ENCODE data around the gene ATG16L1. TPM values are rescaled to one million over a fixed set of nuclear protein-coding genes. Genes with fewer than 3 reads are reported as not detected.

The ATG16L1 gene
- total RNA-seq, 1 donor from 2014 or later: 29.3 TPM

GRCh38 chr2:233300401-233300800 lies 48.9 kb downstream of the ATG16L1 start:
- Mint-ChIP-seq H3K27ac (ENCODE audit: unreplicated experiment) (no peak overlapping the region), H3K27me3 (ENCODE audit: unreplicated experiment) (no peaks in the 10 kb centered on the region), H3K4me1 (ENCODE audit: low read depth, unreplicated experiment) (peaks cover 7% of the 10 kb centered on the region), H3K36me3 (ENCODE audit: unreplicated experiment) (no peaks in the 10 kb centered on the region), H3K4me3 (ENCODE audit: unreplicated experiment) (no peak overlapping the region), H3K9me3 (ENCODE audit: unreplicated experiment) (no peaks in the 10 kb centered on the region)
- TF ChIP-seq CTCF (IDR thresholded peaks at IDR 0.05; ENCODE audit: partially characterized antibody, unreplicated experiment): no peak
- DNase-seq: no peak

DNA sequence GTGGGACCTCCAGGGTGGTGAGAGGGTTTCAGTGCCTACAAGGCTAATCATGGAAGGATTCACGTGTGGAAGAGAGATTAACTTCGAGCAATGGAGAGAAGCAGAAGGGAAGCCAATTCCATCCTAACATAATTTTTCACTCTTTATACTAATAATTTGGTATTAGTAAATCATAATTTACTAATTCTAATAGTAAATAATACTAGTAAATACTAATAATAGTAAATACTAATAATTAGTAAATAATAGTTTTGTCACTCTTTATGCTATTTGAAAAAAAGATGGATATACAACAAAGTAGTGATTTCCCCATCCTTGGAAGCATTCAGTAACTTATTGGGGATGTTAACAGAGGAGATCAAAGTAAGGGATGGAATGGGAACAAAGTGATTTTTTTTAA lies 49.8 kb downstream of the ATG16L1 start:
- no peak for DNase-seq
- Mint-ChIP-seq H3K4me3 (ENCODE audit: unreplicated experiment) (no peak overlapping the region), H3K4me1 (ENCODE audit: low read depth, unreplicated experiment) (peaks cover 7% of the 10 kb centered on the region), H3K36me3 (ENCODE audit: unreplicated experiment) (no peaks in the 10 kb centered on the region), H3K27me3 (ENCODE audit: unreplicated experiment) (no peaks in the 10 kb centered on the region), H3K9me3 (ENCODE audit: unreplicated experiment) (no peaks in the 10 kb centered on the region), H3K27ac (ENCODE audit: unreplicated experiment) (no peak overlapping the region)
- TF ChIP-seq CTCF (IDR thresholded peaks at IDR 0.05; ENCODE audit: partially characterized antibody, unreplicated experiment): no peak

DNA sequence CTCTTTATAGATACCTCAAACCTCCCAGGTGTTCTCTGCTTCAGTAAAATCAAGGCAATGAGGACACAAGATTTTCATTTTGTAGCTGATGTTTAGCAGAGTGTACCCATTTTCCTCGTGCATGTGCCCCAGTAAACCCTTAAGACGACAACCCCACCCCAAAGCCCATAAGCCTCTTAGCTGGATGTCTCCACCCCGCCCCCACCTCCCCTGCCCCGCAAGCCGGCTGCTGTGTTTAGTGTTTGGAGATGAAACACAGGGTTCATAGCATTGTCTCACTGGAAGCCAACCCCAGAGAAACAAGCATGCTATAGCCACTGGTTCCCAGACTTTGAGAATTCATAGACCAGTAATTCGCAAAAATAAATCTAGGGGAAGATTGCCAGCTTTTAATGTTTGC lies 50.3 kb downstream of the ATG16L1 start:
- H3K27ac Mint-ChIP-seq (ENCODE audit: unreplicated experiment): no peak overlapping the region
- peaks cover 7% of the 10 kb centered on the region for H3K4me1 Mint-ChIP-seq (ENCODE audit: low read depth, unreplicated experiment)
- no peak overlapping the region for H3K4me3 Mint-ChIP-seq (ENCODE audit: unreplicated experiment)
- no peaks in the 10 kb centered on the region for H3K27me3 Mint-ChIP-seq (ENCODE audit: unreplicated experiment)
- no peaks in the 10 kb centered on the region for H3K36me3 Mint-ChIP-seq (ENCODE audit: unreplicated experiment)
- TF ChIP-seq CTCF (IDR thresholded peaks at IDR 0.05; ENCODE audit: partially characterized antibody, unreplicated experiment): no peak
- H3K9me3 Mint-ChIP-seq (ENCODE audit: unreplicated experiment): no peaks in the 10 kb centered on the region
- no peak for DNase-seq

DNA sequence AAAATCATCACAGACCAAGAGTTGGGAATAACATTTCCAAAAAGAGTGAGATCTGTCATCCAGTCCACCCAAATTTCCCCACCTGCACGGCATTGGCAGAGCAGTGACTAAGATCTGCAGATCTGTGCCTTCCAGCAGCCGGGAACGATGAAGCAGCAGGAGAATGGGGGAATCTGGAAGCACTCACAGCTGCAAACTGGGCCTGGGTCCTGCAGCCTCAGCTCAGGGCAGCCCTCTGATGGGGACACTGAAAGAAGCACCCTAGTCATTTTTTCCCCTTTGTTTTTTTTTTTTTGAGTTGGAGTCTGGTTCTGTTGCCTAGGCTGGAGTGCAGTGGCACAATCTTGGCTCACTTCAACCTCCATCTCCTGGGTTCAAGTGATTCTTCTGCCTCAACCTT lies 51.8 kb downstream of the ATG16L1 start:
- no peaks in the 10 kb centered on the region for H3K9me3 Mint-ChIP-seq (ENCODE audit: unreplicated experiment)
- no peak overlapping the region for H3K4me3 Mint-ChIP-seq (ENCODE audit: unreplicated experiment)
- H3K27ac Mint-ChIP-seq (ENCODE audit: unreplicated experiment): no peak overlapping the region
- peaks cover 5% of the 10 kb centered on the region for H3K4me1 Mint-ChIP-seq (ENCODE audit: low read depth, unreplicated experiment)
- no peak for TF ChIP-seq CTCF (IDR thresholded peaks at IDR 0.05; ENCODE audit: partially characterized antibody, unreplicated experiment)
- no peaks in the 10 kb centered on the region for H3K36me3 Mint-ChIP-seq (ENCODE audit: unreplicated experiment)
- DNase-seq: no peak
- no peaks in the 10 kb centered on the region for H3K27me3 Mint-ChIP-seq (ENCODE audit: unreplicated experiment)

DNA sequence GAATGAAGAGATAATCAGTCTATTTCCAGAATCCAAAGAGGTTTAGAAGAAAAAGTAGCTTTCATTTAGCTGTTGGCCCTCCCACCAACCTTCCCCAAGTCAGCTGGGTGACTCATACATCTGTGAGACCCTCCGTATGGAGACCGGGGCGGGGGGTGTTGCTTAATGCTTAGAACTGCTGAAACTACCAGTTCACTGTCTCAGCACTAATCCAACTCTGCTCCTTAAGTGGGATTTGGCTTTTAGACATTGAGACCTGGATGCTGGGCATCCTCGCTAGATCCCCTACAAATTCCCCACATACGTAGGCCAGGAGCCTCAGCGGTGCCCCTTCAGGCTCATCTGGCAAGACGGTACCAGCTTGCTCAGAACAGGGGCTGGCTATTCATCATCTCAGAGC lies 56.1 kb downstream of the ATG16L1 start, which contains the start of gene SAG:
SAG (plus strand) TSS at position 252 of the 400 bp plus-strand sequence. CDS start 1,374 bp downstream, outside the sequence.
- Mint-ChIP-seq H3K27me3 (ENCODE audit: unreplicated experiment) (no peaks in the 10 kb centered on the region), H3K4me1 (ENCODE audit: low read depth, unreplicated experiment) (no peaks in the 10 kb centered on the region), H3K4me3 (ENCODE audit: unreplicated experiment) (no peak within 1 kb of the TSS), H3K27ac (ENCODE audit: unreplicated experiment) (no peak within 1 kb of the TSS), H3K36me3 (ENCODE audit: unreplicated experiment) (no peaks in the 10 kb centered on the region), H3K9me3 (ENCODE audit: unreplicated experiment) (peaks cover 4% of the 10 kb centered on the region)
- no peak for TF ChIP-seq CTCF (IDR thresholded peaks at IDR 0.05; ENCODE audit: partially characterized antibody, unreplicated experiment)
- no peak for DNase-seq

All from glutamatergic neuron (in vitro differentiated cells).